ENCODE data around the gene PRDM10. TPM values are rescaled to one million over a fixed set of nuclear protein-coding genes. Genes with fewer than 3 reads are reported as not detected.

The PRDM10 gene
- total RNA-seq: 4.4 and 4.7 TPM in 2 replicates

GRCh38 chr11:130002352-130002845 lies at the start of gene PRDM10:
TSS of gene PRDM10 (minus strand) at chr11:130002835. CDS start at chr11:129960964, 41,871 bp downstream.
- DNase-seq (ENCODE audit: low read depth) (no peak), FAIRE-seq (no peak)
- TF ChIP-seq CTCF (IDR thresholded peaks at IDR 0.05; ENCODE audit: insufficient read depth, low read length, severe bottlenecking): no peak
- H3K36me3 ChIP-seq (ENCODE audit: control insufficient read depth, insufficient read depth, low read length): no peaks in the 10 kb centered on the region
- no peaks in the 10 kb centered on the region for H3K27me3 ChIP-seq (ENCODE audit: control insufficient read depth, insufficient read depth, low read length)
- peak within 1 kb of the TSS; percentile 74 for H3K4me3 ChIP-seq (ENCODE audit: low read depth, low read length)

- TF ChIP-seq CTCF (IDR thresholded peaks at IDR 0.05; ENCODE audit: insufficient read depth, low read length, severe bottlenecking): no peak
- Histone ChIP-seq H3K36me3 (ENCODE audit: control insufficient read depth, insufficient read depth, low read length) (no peaks in the 10 kb centered on the region), H3K27me3 (ENCODE audit: control insufficient read depth, insufficient read depth, low read length) (no peaks in the 10 kb centered on the region), H3K4me3 (ENCODE audit: low read depth, low read length) (no peak overlapping the region)
- DNase-seq (ENCODE audit: low read depth): no peak
- no peak for FAIRE-seq
These were observed 48.4 kb upstream of the PRDM10 start for GRCh38 chr11:130051082-130051481.

GRCh38 chr11:130050257-130050656 lies 47.6 kb upstream of the PRDM10 start:
- Histone ChIP-seq H3K27me3 (ENCODE audit: control insufficient read depth, insufficient read depth, low read length) (no peaks in the 10 kb centered on the region), H3K36me3 (ENCODE audit: control insufficient read depth, insufficient read depth, low read length) (no peaks in the 10 kb centered on the region), H3K4me3 (ENCODE audit: low read depth, low read length) (no peak overlapping the region)
- TF ChIP-seq CTCF (IDR thresholded peaks at IDR 0.05; ENCODE audit: insufficient read depth, low read length, severe bottlenecking): no peak
- FAIRE-seq (no peak), DNase-seq (ENCODE audit: low read depth) (no peak)

GRCh38 chr11:130049328-130049771 lies 46.7 kb upstream of the PRDM10 start:
- DNase-seq (ENCODE audit: low read depth) (no peak), FAIRE-seq (no peak)
- Histone ChIP-seq H3K36me3 (ENCODE audit: control insufficient read depth, insufficient read depth, low read length) (no peaks in the 10 kb centered on the region), H3K27me3 (ENCODE audit: control insufficient read depth, insufficient read depth, low read length) (no peaks in the 10 kb centered on the region), H3K4me3 (ENCODE audit: low read depth, low read length) (no peak overlapping the region)
- TF ChIP-seq CTCF (IDR thresholded peaks at IDR 0.05; ENCODE audit: insufficient read depth, low read length, severe bottlenecking): no peak

- Histone ChIP-seq H3K27me3 (ENCODE audit: control insufficient read depth, insufficient read depth, low read length) (no peaks in the 10 kb centered on the region), H3K4me3 (ENCODE audit: low read depth, low read length) (no peak overlapping the region), H3K36me3 (ENCODE audit: control insufficient read depth, insufficient read depth, low read length) (no peaks in the 10 kb centered on the region)
- FAIRE-seq (no peak), DNase-seq (ENCODE audit: low read depth) (no peak)
- no peak for TF ChIP-seq CTCF (IDR thresholded peaks at IDR 0.05; ENCODE audit: insufficient read depth, low read length, severe bottlenecking)
These were observed 44.5 kb upstream of the PRDM10 start for GRCh38 chr11:130047141-130047540.

- H3K4me3 ChIP-seq (ENCODE audit: low read depth, low read length): no peak overlapping the region
- H3K27me3 ChIP-seq (ENCODE audit: control insufficient read depth, insufficient read depth, low read length): no peaks in the 10 kb centered on the region
- H3K36me3 ChIP-seq (ENCODE audit: control insufficient read depth, insufficient read depth, low read length): no peaks in the 10 kb centered on the region
- DNase-seq (ENCODE audit: low read depth) (no peak), FAIRE-seq (no peak)
- TF ChIP-seq CTCF (IDR thresholded peaks at IDR 0.05; ENCODE audit: insufficient read depth, low read length, severe bottlenecking): no peak
These were observed 40.9 kb upstream of the PRDM10 start for GRCh38 chr11:130043575-130043974.

Measured in bronchial epithelial cell (primary cell).